WTC11 (cell line): ENCODE measurements around the gene CD80. TPM values are rescaled to one million over a fixed set of nuclear protein-coding genes. Genes with fewer than 3 reads are reported as not detected.

Experiments
- ATAC-seq: fragments of 200-7000 bp; cut with Tn5 transposase; 2 replicates; pipeline ENCODE4 v1.10.0; 2021; ENCODE audit warnings: mild to moderate bottlenecking, moderate library complexity
- CTCF ChIA-PET: fragments of 300-600 bp; sonication (Branson Sonifier 250); formaldehyde crosslinking; loops from one replicate; lab custom pipeline; 2021; ENCODE audit warnings: antibody characterized with exemption; lab: Charles Lee
- POLR2A ChIA-PET: fragments of 350-600 bp; sonication (Branson Sonifier 250); formaldehyde crosslinking; loops from one replicate; lab custom pipeline; 2021; ENCODE audit warnings: antibody characterized with exemption; lab: Charles Lee
- DNase-seq: peaks from one replicate; pipeline ENCODE4 v3.0.0; 2021; ENCODE audit warnings: low spot score
- H3K27ac Mint-ChIP-seq: 2 replicates; pipeline ENCODE4 v1.8.0; 2021; ENCODE audit warnings: mixed read lengths
- H3K27me3 Mint-ChIP-seq: 2 replicates; pipeline ENCODE4 v1.8.0; 2021; ENCODE audit warnings: low read depth, mild to moderate bottlenecking, moderate library complexity, mixed read lengths
- H3K36me3 Mint-ChIP-seq: 2 replicates; pipeline ENCODE4 v1.8.0; 2021; ENCODE audit warnings: mixed read lengths
- H3K4me1 Mint-ChIP-seq: 2 replicates; pipeline ENCODE4 v1.8.0; 2022; ENCODE audit warnings: mixed read lengths
- H3K4me3 Mint-ChIP-seq: 2 replicates; pipeline ENCODE4 v1.8.0; 2021; ENCODE audit warnings: mild to moderate bottlenecking, moderate library complexity, mixed read lengths
- H3K9me3 Mint-ChIP-seq: 2 replicates; pipeline ENCODE4 v1.8.0; 2021; ENCODE audit warnings: mixed read lengths
- EMX1 ChIP-seq: fragments of 250-450 bp; sonication (Bioruptor Pico); IDR thresholded peaks from 2 replicates; pipeline ENCODE4 v1.8.0; 2021; ENCODE audit warnings: mild to moderate bottlenecking
- ESRRA ChIP-seq: sonication (generic); formaldehyde crosslinking; IDR thresholded peaks from 2 replicates; pipeline ENCODE4 v1.8.1; 2022; ENCODE audit warnings: mild to moderate bottlenecking, missing genetic modification reagents, borderline replicate concordance
- FOXJ3 ChIP-seq: sonication (generic); formaldehyde crosslinking; IDR thresholded peaks from 2 replicates; pipeline ENCODE4 v1.9.0; 2021; ENCODE audit warnings: missing genetic modification reagents, mild to moderate bottlenecking, borderline replicate concordance
- GTF2I ChIP-seq: fragments of 250-450 bp; sonication (Bioruptor Pico); conservative IDR thresholded peaks from 2 replicates; pipeline ENCODE4 v1.4.0; 2021; ENCODE audit warnings: mild to moderate bottlenecking
- JAZF1 ChIP-seq: fragments of 250-450 bp; sonication (Bioruptor Pico); IDR thresholded peaks from 2 replicates; pipeline ENCODE4 v1.9.0; 2021; ENCODE audit warnings: moderate library complexity, mild to moderate bottlenecking, inconsistent platforms
- NFATC4 ChIP-seq: fragments of 250-450 bp; sonication (Bioruptor Pico); IDR thresholded peaks from 2 replicates; pipeline ENCODE4 v1.9.0; 2021; ENCODE audit warnings: mild to moderate bottlenecking
- NR1H2 ChIP-seq: sonication (generic); formaldehyde crosslinking; IDR thresholded peaks from 2 replicates; pipeline ENCODE4 v1.9.0; 2021; ENCODE audit warnings: mild to moderate bottlenecking, moderate library complexity, missing genetic modification reagents
- NR2C2 ChIP-seq: sonication (generic); formaldehyde crosslinking; IDR thresholded peaks from 2 replicates; pipeline ENCODE4 v1.8.0; 2022; ENCODE audit warnings: mild to moderate bottlenecking, missing genetic modification reagents
- NR3C1 ChIP-seq: sonication (generic); formaldehyde crosslinking; conservative IDR thresholded peaks from 2 replicates; pipeline ENCODE4 v1.8.1; 2023; ENCODE audit warnings: low read depth, mild to moderate bottlenecking, missing genetic modification reagents
- RORB ChIP-seq: fragments of 250-450 bp; sonication (Bioruptor Pico); IDR thresholded peaks from 2 replicates; pipeline ENCODE4 v1.9.0; 2021; ENCODE audit warnings: mild to moderate bottlenecking
- SP1 ChIP-seq: sonication (generic); formaldehyde crosslinking; conservative IDR thresholded peaks from 2 replicates; pipeline ENCODE4 v1.8.1; 2022; ENCODE audit warnings: missing genetic modification reagents
- TEAD4 ChIP-seq: sonication (generic); formaldehyde crosslinking; IDR thresholded peaks from 2 replicates; pipeline ENCODE4 v1.8.0; 2022; ENCODE audit warnings: mild to moderate bottlenecking, missing genetic modification reagents
- TP53 ChIP-seq: sonication (generic); formaldehyde crosslinking; IDR thresholded peaks from 2 replicates; pipeline ENCODE4 v1.8.1; 2023; ENCODE audit warnings: mild to moderate bottlenecking, missing genetic modification reagents
- ZNF121 ChIP-seq: sonication (generic); formaldehyde crosslinking; IDR thresholded peaks from 2 replicates; pipeline ENCODE4 v1.8.0; 2023; ENCODE audit warnings: missing genetic modification reagents
- ZNF281 ChIP-seq: sonication (generic); formaldehyde crosslinking; IDR thresholded peaks from 2 replicates; pipeline ENCODE4 v1.8.0; 2023; ENCODE audit warnings: mild to moderate bottlenecking, missing genetic modification reagents
- ZNF396 ChIP-seq: fragments of 250-450 bp; sonication (Bioruptor Pico); IDR thresholded peaks from 2 replicates; pipeline ENCODE4 v1.8.0; 2021; ENCODE audit warnings: mild to moderate bottlenecking, moderate library complexity, borderline replicate concordance
- ZNF416 ChIP-seq: fragments of 250-450 bp; sonication (Bioruptor Pico); IDR thresholded peaks from 2 replicates; pipeline ENCODE4 v1.9.0; 2021; ENCODE audit warnings: mild to moderate bottlenecking, inconsistent platforms
- ZNF532 ChIP-seq: fragments of 250-450 bp; sonication (Bioruptor Pico); IDR thresholded peaks from 2 replicates; pipeline ENCODE4 v1.9.0; 2021; ENCODE audit warnings: mild to moderate bottlenecking, borderline replicate concordance
- total RNA-seq: library from RNA; stranded (reverse); gene quantifications from 3 replicates; pipeline ENCODE4 v1.2.3, GENCODE V29; 2021
- TF ChIP-seq, protein P1 (sequence below): fragments of 250-450 bp; sonication (Bioruptor Pico); IDR thresholded peaks from 2 replicates; pipeline ENCODE4 v1.8.0; 2021; ENCODE audit warnings: mild to moderate bottlenecking
- TF ChIP-seq, protein P2 (sequence below): sonication (generic); formaldehyde crosslinking; IDR thresholded peaks from 2 replicates; pipeline ENCODE4 v1.8.0; 2023; ENCODE audit warnings: missing genetic modification reagents, mild to moderate bottlenecking, borderline replicate concordance

CD80 gene
- total RNA-seq, 1 experiment from 2014 or later: 0.24 TPM

- no peak for TF ChIP-seq NFATC4 (CRISPR knock-in tag)
- no peak for TF ChIP-seq ZNF396
- TF ChIP-seq TEAD4 (CRISPR knock-in tag): no peak
- no peak for TF ChIP-seq ZNF281
- no peak for TF ChIP-seq ZNF532 (CRISPR knock-in tag)
These were observed 38.3 kb upstream of the CD80 start, which contains the start of gene PLA1A (continued) for GRCh38 chr3:119597548-119598288.

GRCh38 chr3:119596398-119596797 is 37.0 kb upstream of the CD80 start:
- POLR2A ChIA-PET: no interaction called here
- no peaks in the 10 kb centered on the region for H3K9me3 Mint-ChIP-seq
- H3K27me3 Mint-ChIP-seq: no peaks in the 10 kb centered on the region; the same call in 1 of the 2 replicates
- no peak for TF ChIP-seq TP53 (CRISPR knock-in tag)
- no peak for TF ChIP-seq ESRRA (CRISPR knock-in tag)
- no peak for TF ChIP-seq SP1 (CRISPR knock-in tag)
- no peak for TF ChIP-seq FOXJ3 (CRISPR knock-in tag)
- no peak for TF ChIP-seq NR1H2 (CRISPR knock-in tag)
- TF ChIP-seq GTF2I (CRISPR knock-in tag): no peak
- no peak for TF ChIP-seq ZNF416 (CRISPR knock-in tag)
- no peak for TF ChIP-seq RORB (CRISPR knock-in tag)
- TF ChIP-seq JAZF1 (CRISPR knock-in tag): no peak
- TF ChIP-seq NR3C1: no peak
- TF ChIP-seq, protein P1, sequence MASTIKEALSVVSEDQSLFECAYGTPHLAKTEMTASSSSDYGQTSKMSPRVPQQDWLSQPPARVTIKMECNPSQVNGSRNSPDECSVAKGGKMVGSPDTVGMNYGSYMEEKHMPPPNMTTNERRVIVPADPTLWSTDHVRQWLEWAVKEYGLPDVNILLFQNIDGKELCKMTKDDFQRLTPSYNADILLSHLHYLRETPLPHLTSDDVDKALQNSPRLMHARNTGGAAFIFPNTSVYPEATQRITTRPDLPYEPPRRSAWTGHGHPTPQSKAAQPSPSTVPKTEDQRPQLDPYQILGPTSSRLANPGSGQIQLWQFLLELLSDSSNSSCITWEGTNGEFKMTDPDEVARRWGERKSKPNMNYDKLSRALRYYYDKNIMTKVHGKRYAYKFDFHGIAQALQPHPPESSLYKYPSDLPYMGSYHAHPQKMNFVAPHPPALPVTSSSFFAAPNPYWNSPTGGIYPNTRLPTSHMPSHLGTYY (CRISPR knock-in tag): no peak
- TF ChIP-seq ZNF121 (CRISPR knock-in tag): no peak
- TF ChIP-seq NR2C2: no peak
- TF ChIP-seq, protein P2, sequence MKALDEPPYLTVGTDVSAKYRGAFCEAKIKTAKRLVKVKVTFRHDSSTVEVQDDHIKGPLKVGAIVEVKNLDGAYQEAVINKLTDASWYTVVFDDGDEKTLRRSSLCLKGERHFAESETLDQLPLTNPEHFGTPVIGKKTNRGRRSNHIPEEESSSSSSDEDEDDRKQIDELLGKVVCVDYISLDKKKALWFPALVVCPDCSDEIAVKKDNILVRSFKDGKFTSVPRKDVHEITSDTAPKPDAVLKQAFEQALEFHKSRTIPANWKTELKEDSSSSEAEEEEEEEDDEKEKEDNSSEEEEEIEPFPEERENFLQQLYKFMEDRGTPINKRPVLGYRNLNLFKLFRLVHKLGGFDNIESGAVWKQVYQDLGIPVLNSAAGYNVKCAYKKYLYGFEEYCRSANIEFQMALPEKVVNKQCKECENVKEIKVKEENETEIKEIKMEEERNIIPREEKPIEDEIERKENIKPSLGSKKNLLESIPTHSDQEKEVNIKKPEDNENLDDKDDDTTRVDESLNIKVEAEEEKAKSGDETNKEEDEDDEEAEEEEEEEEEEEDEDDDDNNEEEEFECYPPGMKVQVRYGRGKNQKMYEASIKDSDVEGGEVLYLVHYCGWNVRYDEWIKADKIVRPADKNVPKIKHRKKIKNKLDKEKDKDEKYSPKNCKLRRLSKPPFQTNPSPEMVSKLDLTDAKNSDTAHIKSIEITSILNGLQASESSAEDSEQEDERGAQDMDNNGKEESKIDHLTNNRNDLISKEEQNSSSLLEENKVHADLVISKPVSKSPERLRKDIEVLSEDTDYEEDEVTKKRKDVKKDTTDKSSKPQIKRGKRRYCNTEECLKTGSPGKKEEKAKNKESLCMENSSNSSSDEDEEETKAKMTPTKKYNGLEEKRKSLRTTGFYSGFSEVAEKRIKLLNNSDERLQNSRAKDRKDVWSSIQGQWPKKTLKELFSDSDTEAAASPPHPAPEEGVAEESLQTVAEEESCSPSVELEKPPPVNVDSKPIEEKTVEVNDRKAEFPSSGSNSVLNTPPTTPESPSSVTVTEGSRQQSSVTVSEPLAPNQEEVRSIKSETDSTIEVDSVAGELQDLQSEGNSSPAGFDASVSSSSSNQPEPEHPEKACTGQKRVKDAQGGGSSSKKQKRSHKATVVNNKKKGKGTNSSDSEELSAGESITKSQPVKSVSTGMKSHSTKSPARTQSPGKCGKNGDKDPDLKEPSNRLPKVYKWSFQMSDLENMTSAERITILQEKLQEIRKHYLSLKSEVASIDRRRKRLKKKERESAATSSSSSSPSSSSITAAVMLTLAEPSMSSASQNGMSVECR (CRISPR knock-in tag): no peak
- no peak for TF ChIP-seq EMX1 (CRISPR knock-in tag)
- CTCF ChIA-PET: no interaction called here
- no peak for DNase-seq
- ATAC-seq: no peak
- no peaks in the 10 kb centered on the region for H3K36me3 Mint-ChIP-seq
- H3K4me3 Mint-ChIP-seq: no peak overlapping the region
- H3K4me1 Mint-ChIP-seq: peaks cover 4% of the 10 kb centered on the region
- H3K27ac Mint-ChIP-seq: no peak overlapping the region
